ENCODE results near the gene EXOC3L2. TPM values are rescaled to one million over a fixed set of nuclear protein-coding genes. Genes with fewer than 3 reads are reported as not detected.

Gene EXOC3L2
- total RNA-seq, 5 donors from 2014 or later (not counting 1 experiment from before 2014, with no cell fraction given) = not detected

GRCh38 chr19:45180936-45181335 lies 64.3 kb downstream of the EXOC3L2 start:
- H3K27me3 Mint-ChIP-seq = no peaks in the 10 kb centered on the region
- POLR2A ChIA-PET = interaction anchor here in 1 of 2 donors (1.1 kb wide), 1 partner anchor 142 kb away, joined by 3 read pairs; the partner anchor contains the start of gene CLASRP

GRCh38 chr19:45179892-45180370 lies 65.3 kb downstream of the EXOC3L2 start:
- Histone ChIP-seq H3K36me3 (ENCODE audit: control insufficient read depth in 2 of 2, extremely low read depth in 1 of 2, insufficient read depth in 1 of 2, low read length in 1 of 2) (peaks cover 5 to 19% of the 10 kb centered on the region in 2 donors), H3K4me1 (ENCODE audit: control insufficient read depth in 1 of 2, extremely low read depth in 1 of 2, insufficient read depth in 2 of 2, low read length in 2 of 2) (peaks cover 5 to 41% of the 10 kb centered on the region in 2 experiments), H3K27me3 (replicated peaks in 1 of 2; ENCODE audit: control insufficient read depth in 2 of 2, extremely low read depth in 1 of 2, insufficient read depth in 2 of 2, low read length in 1 of 2) (no peaks in the 10 kb centered on the region), H3K4me3 (ENCODE audit: control insufficient read depth in 1 of 2, extremely low read depth in 1 of 2, low read length in 1 of 2) (peak overlapping the region in 1 of 2 donors; percentile 44), H3K27ac (ENCODE audit: low read length) (no peak overlapping the region), H3K9me3 (no peaks in the 10 kb centered on the region)
- Mint-ChIP-seq H3K9me3 (no peaks in the 10 kb centered on the region), H3K36me3 (peaks cover 13% of the 10 kb centered on the region), H3K4me1 (peaks cover 42 to 51% (median 45%) of the 10 kb centered on the region in 3 donors), H3K27me3 (no peaks in the 10 kb centered on the region), H3K27ac (peak overlapping the region in 1 of 2 donors; percentile 22), H3K4me3 (peak overlapping the region; percentile 70 to 77 (median 74))
- no peak for DNase-seq
- no peak for ATAC-seq (replicated peaks in 1 of 4)
- CTCF ChIA-PET = no interaction called here
- WGBS (ENCODE audit: insufficient coverage) = no CpG with 5 or more reads among the region's 9 CpGs
- POLR2A ChIA-PET = no interaction called here

More at GRCh38 chr19:45180936-45181335, 64.3 kb downstream of the EXOC3L2 start:
- ATAC-seq (replicated peaks in 1 of 4) (no peak), DNase-seq (no peak)
- CTCF ChIA-PET = interaction anchor here in 1 of 2 donors (0.6 kb wide), 1 partner anchor 285 kb away, joined by 3 read pairs; no protein-coding TSS in a partner anchor
- H3K27ac ChIP-seq (ENCODE audit: low read length) = no peak overlapping the region
- H3K36me3 ChIP-seq (ENCODE audit: control insufficient read depth in 2 of 2, extremely low read depth in 1 of 2, insufficient read depth in 1 of 2, low read length in 1 of 2) = peaks cover 5 to 19% of the 10 kb centered on the region in 2 donors
- Mint-ChIP-seq H3K4me1 (peaks cover 35 to 46% (median 43%) of the 10 kb centered on the region in 3 donors), H3K4me3 (peak overlapping the region; percentile 69 to 74 (median 70)), H3K27ac (peak overlapping the region; percentile 37 to 58), H3K9me3 (no peaks in the 10 kb centered on the region), H3K36me3 (peaks cover 13% of the 10 kb centered on the region)
- H3K4me3 ChIP-seq (ENCODE audit: control insufficient read depth in 1 of 2, extremely low read depth in 1 of 2, low read length in 1 of 2) = no peak overlapping the region
- 80% methylated on average over 4 of the region's 7 CpGs for WGBS (ENCODE audit: insufficient coverage)
- H3K27me3 ChIP-seq (replicated peaks in 1 of 2; ENCODE audit: control insufficient read depth in 2 of 2, extremely low read depth in 1 of 2, insufficient read depth in 2 of 2, low read length in 1 of 2) = no peaks in the 10 kb centered on the region
- no peaks in the 10 kb centered on the region for H3K9me3 ChIP-seq
- H3K4me1 ChIP-seq (ENCODE audit: control insufficient read depth in 1 of 2, extremely low read depth in 1 of 2, insufficient read depth in 2 of 2, low read length in 2 of 2) = peaks cover 5 to 41% of the 10 kb centered on the region in 2 experiments

- POLR2A ChIA-PET = interaction anchor here in 1 of 2 donors (0.6 kb wide), 1 partner anchor 140 kb away, joined by 3 read pairs; no protein-coding TSS in a partner anchor
- DNase-seq = peak in 32 of 35 experiments; percentile 6 to 58 (median 32)
- no peak for ATAC-seq (replicated peaks in 1 of 4)
- Mint-ChIP-seq H3K27ac (peak overlapping the region; percentile 91 to 98), H3K27me3 (no peaks in the 10 kb centered on the region), H3K9me3 (no peaks in the 10 kb centered on the region), H3K4me3 (peak overlapping the region; percentile 81 to 91 (median 87)), H3K36me3 (peaks cover 13% of the 10 kb centered on the region), H3K4me1 (peaks cover 42 to 49% (median 44%) of the 10 kb centered on the region in 3 donors)
- H3K36me3 ChIP-seq (ENCODE audit: control insufficient read depth in 2 of 2, extremely low read depth in 1 of 2, insufficient read depth in 1 of 2, low read length in 1 of 2) = peaks cover 5 to 19% of the 10 kb centered on the region in 2 donors
- H3K4me3 ChIP-seq (ENCODE audit: control insufficient read depth in 1 of 2, extremely low read depth in 1 of 2, low read length in 1 of 2) = peak overlapping the region; percentile 76 to 79
- peaks cover 5 to 43% of the 10 kb centered on the region in 2 experiments for H3K4me1 ChIP-seq (ENCODE audit: control insufficient read depth in 1 of 2, extremely low read depth in 1 of 2, insufficient read depth in 2 of 2, low read length in 2 of 2)
- CTCF ChIA-PET = interaction anchor here in 1 of 2 donors (1.2 to 1.5 kb wide), 3 partner anchors 87 to 289 kb away, joined by 4 to 11 read pairs (median 5); partner anchors contain the start of genes CLASRP, PPP1R37 and TOMM40
- peak overlapping the region; percentile 59 for H3K27ac ChIP-seq (ENCODE audit: low read length)
- H3K27me3 ChIP-seq (replicated peaks in 1 of 2; ENCODE audit: control insufficient read depth in 2 of 2, extremely low read depth in 1 of 2, insufficient read depth in 2 of 2, low read length in 1 of 2) = no peaks in the 10 kb centered on the region
- H3K9me3 ChIP-seq = no peaks in the 10 kb centered on the region
- WGBS (ENCODE audit: insufficient coverage) = 8% methylated on average over 96 of the region's 97 CpGs
Measured at GRCh38 chr19:45179072-45179891, 65.9 kb downstream of the EXOC3L2 start.

GRCh38 chr19:45178262-45179071 lies 66.7 kb downstream of the EXOC3L2 start, which contains the start of gene BLOC1S3:
BLOC1S3 (plus strand) TSS chr19:45178784; CDS start chr19:45179297, 513 bp downstream.
- peak within 1 kb of the TSS; percentile 73 for H3K27ac ChIP-seq (ENCODE audit: low read length)
- H3K9me3 ChIP-seq = no peaks in the 10 kb centered on the region
- DNase-seq (peak; percentile 99 to 100 (median 100)), ATAC-seq (replicated peaks in 1 of 4) (peak; percentile 84 to 91 (median 86))
- WGBS (ENCODE audit: insufficient coverage) = under 1% methylated on average over 49 of the region's 51 CpGs
- H3K4me1 ChIP-seq (ENCODE audit: control insufficient read depth in 1 of 2, extremely low read depth in 1 of 2, insufficient read depth in 2 of 2, low read length in 2 of 2) = peaks cover 8 to 51% of the 10 kb centered on the region in 2 experiments
- peak within 1 kb of the TSS; percentile 91 to 98 for H3K27ac Mint-ChIP-seq
- peaks cover 48 to 53% (median 51%) of the 10 kb centered on the region in 3 donors for H3K4me1 Mint-ChIP-seq
- no peaks in the 10 kb centered on the region for H3K27me3 ChIP-seq (replicated peaks in 1 of 2; ENCODE audit: control insufficient read depth in 2 of 2, extremely low read depth in 1 of 2, insufficient read depth in 2 of 2, low read length in 1 of 2)
- no peaks in the 10 kb centered on the region for H3K27me3 Mint-ChIP-seq
- peaks cover 5 to 19% of the 10 kb centered on the region in 2 donors for H3K36me3 ChIP-seq (ENCODE audit: control insufficient read depth in 2 of 2, extremely low read depth in 1 of 2, insufficient read depth in 1 of 2, low read length in 1 of 2)
- ChIA-PET POLR2A (interaction anchor here (0.5 to 1.0 kb wide), 4 partner anchors 18 to 178 kb away, joined by 3 read pairs; partner anchors contain the start of gene NKPD1 (in 1 of the 2)), CTCF (interaction anchor here in 1 of 2 donors (0.6 to 1.5 kb wide), 7 partner anchors 86 to 1397 kb away, joined by 3 to 11 read pairs (median 4); partner anchors contain the start of genes CLASRP, MYPOP, PPP1R37 and TOMM40)
- peak within 1 kb of the TSS; percentile 78 to 79 for H3K4me3 ChIP-seq (ENCODE audit: control insufficient read depth in 1 of 2, extremely low read depth in 1 of 2, low read length in 1 of 2)
- H3K9me3 Mint-ChIP-seq = no peaks in the 10 kb centered on the region
- H3K4me3 Mint-ChIP-seq = peak within 1 kb of the TSS; percentile 81 to 91 (median 87)
- peaks cover 13% of the 10 kb centered on the region for H3K36me3 Mint-ChIP-seq

GRCh38 chr19:45177817-45178261 lies 67.4 kb downstream of the EXOC3L2 start, which contains the start of gene TRAPPC6A:
TRAPPC6A (minus strand) TSS chr19:45178237; CDS start chr19:45178218, 19 bp downstream.
- H3K36me3 ChIP-seq (ENCODE audit: control insufficient read depth in 2 of 2, extremely low read depth in 1 of 2, insufficient read depth in 1 of 2, low read length in 1 of 2) = peaks cover 5 to 19% of the 10 kb centered on the region in 2 donors
- DNase-seq = no peak
- H3K4me3 ChIP-seq (ENCODE audit: control insufficient read depth in 1 of 2, extremely low read depth in 1 of 2, low read length in 1 of 2) = peak within 1 kb of the TSS; percentile 78 to 79
- Mint-ChIP-seq H3K9me3 (no peaks in the 10 kb centered on the region), H3K4me1 (peaks cover 50 to 55% (median 52%) of the 10 kb centered on the region in 3 donors), H3K36me3 (peaks cover 12% of the 10 kb centered on the region), H3K4me3 (peak within 1 kb of the TSS; percentile 81 to 91 (median 87)), H3K27ac (peak within 1 kb of the TSS; percentile 91 to 98), H3K27me3 (no peaks in the 10 kb centered on the region)
- H3K27me3 ChIP-seq (replicated peaks in 1 of 2; ENCODE audit: control insufficient read depth in 2 of 2, extremely low read depth in 1 of 2, insufficient read depth in 2 of 2, low read length in 1 of 2) = no peaks in the 10 kb centered on the region
- peak in 3 of 4 experiments; percentile 0 for ATAC-seq (replicated peaks in 1 of 4)
- peaks cover 10 to 56% of the 10 kb centered on the region in 2 experiments for H3K4me1 ChIP-seq (ENCODE audit: control insufficient read depth in 1 of 2, extremely low read depth in 1 of 2, insufficient read depth in 2 of 2, low read length in 2 of 2)
- ChIA-PET CTCF (interaction anchor here (0.6 to 1.5 kb wide), 9 partner anchors 86 to 1398 kb away, joined by 3 to 11 read pairs (median 4); partner anchors contain the start of genes CLASRP (in 1 of the 2), MYPOP (in 1 of the 2), PPP1R37 (in 1 of the 2) and TOMM40 (in 1 of the 2)), POLR2A (interaction anchor here (0.5 to 1.0 kb wide), 3 partner anchors 17 to 177 kb away, joined by 3 read pairs; partner anchors contain the start of gene NKPD1 (in 1 of the 2))
- WGBS (ENCODE audit: insufficient coverage) = under 1% methylated on average over 35 of the region's 36 CpGs
- H3K27ac ChIP-seq (ENCODE audit: low read length) = peak within 1 kb of the TSS; percentile 73
- H3K9me3 ChIP-seq = no peaks in the 10 kb centered on the region

All from T-cell (primary cell).